ENCODE measurements around the gene PANK2.
"Not testable (repeated sequence)": the region's sequence is repeated elsewhere in the genome, so short reads cannot be mapped to it uniquely, and the experiment has no call there.

PANK2 gene

GRCh38 chr20:3901706-3902440 is 12.7 kb downstream of the PANK2 start:
- DNase-seq (ENCODE audit: low spot score) = no peak

GRCh38 chr20:3902446-3902845 is 13.3 kb downstream of the PANK2 start:
- no peak for DNase-seq (ENCODE audit: low spot score)

- no peak for DNase-seq (ENCODE audit: low spot score)
Measured at GRCh38 chr20:3904224-3904623, 15.0 kb downstream of the PANK2 start.

- DNase-seq (ENCODE audit: low spot score) = no peak
Measured at GRCh38 chr20:3904857-3905256, 15.7 kb downstream of the PANK2 start.

GRCh38 chr20:3906744-3907721 is 17.8 kb downstream of the PANK2 start:
- not testable (repeated sequence) for DNase-seq (ENCODE audit: low spot score)

GRCh38 chr20:3908667-3909066 is 19.5 kb downstream of the PANK2 start:
- DNase-seq (ENCODE audit: low spot score) = no peak

GRCh38 chr20:3909952-3910366 is 20.8 kb downstream of the PANK2 start:
- DNase-seq (ENCODE audit: low spot score) = no peak

GRCh38 chr20:3910853-3911252 is 21.7 kb downstream of the PANK2 start:
- no peak for DNase-seq (ENCODE audit: low spot score)

GRCh38 chr20:3911956-3912355 is 22.8 kb downstream of the PANK2 start:
- DNase-seq (ENCODE audit: low spot score) = no peak

- no peak for DNase-seq (ENCODE audit: low spot score)
Measured at GRCh38 chr20:3914446-3914845, 25.3 kb downstream of the PANK2 start.

- DNase-seq (ENCODE audit: low spot score) = no peak
Measured at GRCh38 chr20:3915691-3916090, 26.5 kb downstream of the PANK2 start.

- no peak for DNase-seq (ENCODE audit: low spot score)
Measured at GRCh38 chr20:3916364-3916763, 27.2 kb downstream of the PANK2 start.

GRCh38 chr20:3919352-3919751 is 30.2 kb downstream of the PANK2 start:
- DNase-seq (ENCODE audit: low spot score) = no peak

GRCh38 chr20:3922223-3922982 is 33.2 kb downstream of the PANK2 start:
- no peak for DNase-seq (ENCODE audit: low spot score)

GRCh38 chr20:3922983-3923339 is 33.8 kb downstream of the PANK2 start:
- DNase-seq (ENCODE audit: low spot score) = no peak

GRCh38 chr20:3923818-3924217 is 34.6 kb downstream of the PANK2 start:
- no peak for DNase-seq (ENCODE audit: low spot score)

- no peak for DNase-seq (ENCODE audit: low spot score)
Measured at GRCh38 chr20:3924304-3925112, 35.3 kb downstream of the PANK2 start.

GRCh38 chr20:3925113-3925695 is 36.0 kb downstream of the PANK2 start:
- no peak for DNase-seq (ENCODE audit: low spot score)

GRCh38 chr20:3925899-3926638 is 36.9 kb downstream of the PANK2 start:
- DNase-seq (ENCODE audit: low spot score) = no peak

- DNase-seq (ENCODE audit: low spot score) = no peak
Measured at GRCh38 chr20:3927486-3928291, 38.5 kb downstream of the PANK2 start.
